ENCODE results near the gene OR1A1.
"Not testable (repeated sequence)": the region's sequence is repeated elsewhere in the genome, so short reads cannot be mapped to it uniquely, and the experiment has no call there.

OR1A1 gene

DNA sequence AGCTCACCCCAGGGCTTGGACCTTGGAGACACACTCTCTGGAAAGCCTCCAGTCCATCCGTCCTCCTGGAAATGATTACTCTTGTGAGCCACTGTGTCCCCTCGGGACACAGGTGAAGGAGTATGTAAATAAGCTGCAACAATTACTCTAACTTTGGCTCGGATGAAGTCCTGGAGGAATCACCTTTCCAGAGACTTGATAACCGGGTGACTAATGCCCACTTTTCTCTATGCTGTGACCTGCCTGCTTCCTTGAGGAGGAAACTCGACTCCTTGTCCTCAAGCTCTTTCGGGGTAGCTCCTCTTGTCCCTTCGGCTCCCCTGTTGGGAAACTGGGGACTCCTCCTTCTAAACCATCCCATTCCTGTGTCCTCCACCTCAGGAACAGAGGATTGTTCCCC, at the start of gene OR1A1:
Gene OR1A1, plus strand, starts transcription at position 301 of the 400 bp plus-strand sequence. CDS start 7,954 bp downstream, outside the sequence.
- DNase-seq (ENCODE audit: low spot score) = no peak

DNA sequence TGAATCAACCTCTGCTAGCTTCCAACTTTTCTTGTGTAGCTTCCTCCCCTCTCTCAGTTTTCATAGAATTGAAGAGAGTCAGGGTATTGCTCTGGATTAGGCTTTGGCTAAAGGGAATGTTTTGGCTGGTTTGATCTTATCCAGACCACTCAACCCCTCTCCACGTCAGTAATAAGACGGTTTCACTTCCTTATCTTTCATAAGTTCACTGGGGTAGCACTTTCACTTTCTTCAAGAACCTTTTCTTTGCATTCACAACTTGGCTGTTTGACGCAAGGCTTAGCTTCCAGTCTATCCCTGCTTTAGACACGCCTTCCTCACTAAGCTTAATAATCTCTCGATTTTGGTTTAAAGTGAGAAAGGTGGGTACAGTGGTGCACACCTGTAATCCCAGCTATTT, 39.9 kb upstream of the OR1A1 start:
- DNase-seq (ENCODE audit: low spot score) = no peak

DNA sequence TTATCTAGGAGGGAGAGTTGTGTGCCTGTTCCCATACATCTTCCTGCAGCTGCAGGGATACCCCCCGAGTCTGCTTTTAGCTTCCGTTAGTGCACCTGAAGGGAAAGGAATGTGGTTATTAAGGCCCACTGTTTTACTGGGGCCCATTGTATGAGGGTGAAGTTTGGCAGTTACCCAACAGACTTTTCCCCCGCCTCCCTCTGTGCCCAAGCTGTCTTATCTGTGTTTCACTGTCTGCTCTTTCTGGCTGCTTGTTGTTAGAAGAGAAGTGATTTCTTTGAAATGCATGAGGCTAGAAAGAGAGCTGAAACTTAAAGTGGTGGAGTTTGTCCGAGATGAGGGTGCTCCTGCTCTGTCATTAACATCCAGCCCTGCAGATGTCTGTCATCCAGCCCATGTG, 17.5 kb upstream of the OR1A1 start:
- no peak for DNase-seq (ENCODE audit: low spot score)

DNA sequence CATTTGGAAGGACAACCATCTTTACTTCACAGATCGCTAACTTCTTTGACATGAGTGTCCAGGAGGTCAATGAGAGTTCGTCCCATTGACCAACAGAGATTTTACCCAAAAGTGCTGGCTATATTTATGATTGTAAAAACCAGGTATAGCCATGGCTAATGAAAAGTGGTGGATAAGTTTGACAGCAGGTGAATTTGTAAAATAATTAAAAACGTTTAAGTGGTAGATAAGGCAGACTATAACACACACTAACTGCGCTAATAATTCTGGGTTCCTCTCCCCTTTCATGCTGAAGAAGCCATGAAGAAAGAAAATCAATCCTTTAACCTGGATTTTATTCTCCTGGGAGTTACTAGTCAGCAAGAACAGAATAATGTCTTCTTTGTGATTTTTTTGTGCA, 10.2 kb upstream of the OR1A1 start, which contains the start of gene OR1A2:
Gene OR1A2, plus strand, starts transcription at position 301 of the 400 bp plus-strand sequence. Its CDS starts 0 bp downstream, at position 301.
- DNase-seq (ENCODE audit: low spot score) = no peak

DNA sequence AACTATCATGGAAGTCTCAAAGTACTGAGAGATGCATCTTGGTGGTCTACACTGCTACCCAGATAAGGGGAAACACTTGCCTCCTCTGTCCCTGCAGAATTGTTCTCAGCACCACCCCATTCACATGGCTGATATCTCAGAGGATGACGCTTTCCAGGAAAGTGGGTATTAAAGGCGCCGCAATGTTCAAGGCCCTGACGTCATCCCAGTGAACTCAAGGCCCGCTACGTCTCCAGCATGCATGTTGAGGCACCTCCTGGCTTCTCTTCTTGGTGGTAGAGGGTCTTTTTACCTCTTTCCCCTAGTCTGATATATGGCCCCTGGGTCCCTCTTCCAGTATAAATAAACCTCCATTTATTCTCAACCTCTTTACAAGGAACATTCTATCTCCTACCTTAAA, 1.0 kb downstream of the OR1A1 start:
- DNase-seq (ENCODE audit: low spot score) = no peak

GRCh38 chr17:3213001-3213400, 5.5 kb downstream of the OR1A1 start:
- DNase-seq (ENCODE audit: low spot score) = no peak

DNA sequence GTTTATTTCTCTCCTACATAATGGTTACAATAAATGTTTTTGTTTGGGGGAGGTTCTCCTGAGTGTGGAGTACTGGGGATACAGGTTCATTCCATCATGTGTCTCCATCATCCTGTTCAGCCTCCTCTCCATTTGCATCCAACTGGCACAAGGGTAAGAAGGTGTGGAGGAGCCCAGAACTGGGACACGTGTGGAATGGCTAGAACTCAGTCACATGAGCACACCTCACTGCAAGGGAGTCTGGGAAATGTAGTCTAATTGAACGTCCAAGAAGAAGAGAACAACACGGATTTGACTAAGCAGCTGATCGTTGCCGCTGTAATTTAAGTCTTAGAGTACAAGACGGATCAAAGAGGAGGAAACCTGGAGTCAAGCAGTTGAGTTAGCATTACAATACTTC, 6.1 kb downstream of the OR1A1 start:
- DNase-seq (ENCODE audit: low spot score) = no peak

DNA sequence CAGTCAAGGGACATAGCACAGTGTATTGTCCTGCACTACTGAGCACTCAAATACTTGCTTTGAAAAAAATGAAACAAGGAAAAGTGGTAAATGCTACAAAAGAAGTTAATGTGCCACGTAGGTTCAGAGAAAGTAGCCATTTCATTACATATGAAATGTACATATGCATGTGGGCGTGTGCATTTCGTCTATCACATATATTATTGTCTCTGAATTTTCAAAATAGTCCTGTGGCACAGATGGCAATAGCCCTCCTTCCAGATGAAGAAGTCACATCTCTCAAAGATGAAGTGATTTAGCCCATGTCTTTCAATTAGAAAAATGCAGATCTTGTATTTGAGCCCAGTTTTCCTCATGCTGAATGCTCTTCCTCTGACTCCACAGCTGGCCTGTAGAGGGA, 12.5 kb downstream of the OR1A1 start:
- DNase-seq (ENCODE audit: low spot score) = not testable (repeated sequence)

DNA sequence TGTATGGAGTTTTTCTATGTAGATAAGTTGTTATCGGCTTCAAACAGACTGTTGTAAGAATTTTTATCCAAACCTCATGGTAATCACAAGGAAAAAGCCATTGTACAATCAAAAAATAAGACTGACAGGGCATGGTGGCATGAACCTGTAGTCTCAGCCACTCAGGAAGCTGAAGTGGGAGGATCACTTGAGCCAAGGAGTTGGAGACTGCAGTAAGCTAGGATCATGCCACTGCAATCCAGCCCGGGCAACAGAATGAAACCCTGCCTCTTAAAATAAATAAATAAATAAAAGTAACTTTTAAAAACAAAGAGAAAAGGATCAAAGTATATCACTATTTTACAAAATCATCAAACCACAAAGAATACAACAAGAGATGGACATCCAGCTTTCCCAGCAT, 14.4 kb downstream of the OR1A1 start:
- no peak for DNase-seq (ENCODE audit: low spot score)

DNA sequence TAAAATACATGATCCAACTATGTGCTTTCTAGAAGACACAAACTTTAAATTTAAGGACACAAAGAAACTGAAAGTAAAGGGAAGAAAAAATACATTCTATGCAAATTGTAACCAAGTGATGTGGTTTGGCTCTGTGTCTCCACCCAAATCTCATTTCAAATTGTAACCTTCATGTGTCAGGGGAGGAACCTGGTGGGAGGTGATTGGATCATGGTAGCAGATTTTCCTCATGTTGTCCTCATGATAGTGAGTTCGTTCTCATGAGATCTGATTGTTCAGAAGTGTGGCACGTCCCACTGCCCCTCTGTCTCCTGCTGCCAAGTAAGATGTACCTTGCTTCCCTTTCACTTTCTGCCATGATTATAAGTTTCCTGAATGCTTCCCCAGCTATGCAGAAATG, 15.0 kb downstream of the OR1A1 start:
- no peak for DNase-seq (ENCODE audit: low spot score)

GRCh38 chr17:3224721-3225352, 17.4 kb downstream of the OR1A1 start:
- DNase-seq (ENCODE audit: low spot score) = not testable (repeated sequence)

GRCh38 chr17:3232300-3232699, 24.8 kb downstream of the OR1A1 start:
- DNase-seq (ENCODE audit: low spot score) = not testable (repeated sequence)

DNA sequence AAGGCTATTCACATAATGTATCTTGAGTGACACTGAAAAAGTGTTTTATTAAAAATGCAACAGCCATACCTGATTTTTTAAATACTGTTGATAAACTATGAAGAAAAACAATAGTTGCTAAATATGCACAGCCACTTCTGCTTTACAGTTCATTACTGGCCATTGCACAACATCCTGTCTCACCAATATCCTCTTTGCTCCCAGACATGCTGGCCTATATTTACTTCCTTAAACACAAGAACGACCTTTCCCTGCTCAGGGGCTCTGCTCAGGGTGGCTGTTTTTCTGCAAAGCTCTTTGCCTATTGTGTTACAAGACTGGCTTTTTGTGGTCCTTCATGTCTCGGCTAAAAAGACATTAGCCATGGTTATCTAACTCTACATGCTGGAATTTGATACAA, 31.2 kb downstream of the OR1A1 start:
- DNase-seq (ENCODE audit: low spot score) = not testable (repeated sequence)

- DNase-seq (ENCODE audit: low spot score) = not testable (repeated sequence)
These were observed 33.6 kb downstream of the OR1A1 start for GRCh38 chr17:3241044-3241443.

GRCh38 chr17:3244841-3245240, 37.4 kb downstream of the OR1A1 start:
- not testable (repeated sequence) for DNase-seq (ENCODE audit: low spot score)

- DNase-seq (ENCODE audit: low spot score) = not testable (repeated sequence)
These were observed 41.5 kb downstream of the OR1A1 start for GRCh38 chr17:3249013-3249412.

- no peak for DNase-seq (ENCODE audit: low spot score)
These were observed 49.1 kb downstream of the OR1A1 start for GRCh38 chr17:3256575-3256974.

GRCh38 chr17:3260163-3260562, 52.7 kb downstream of the OR1A1 start:
- DNase-seq (ENCODE audit: low spot score) = no peak

DNA sequence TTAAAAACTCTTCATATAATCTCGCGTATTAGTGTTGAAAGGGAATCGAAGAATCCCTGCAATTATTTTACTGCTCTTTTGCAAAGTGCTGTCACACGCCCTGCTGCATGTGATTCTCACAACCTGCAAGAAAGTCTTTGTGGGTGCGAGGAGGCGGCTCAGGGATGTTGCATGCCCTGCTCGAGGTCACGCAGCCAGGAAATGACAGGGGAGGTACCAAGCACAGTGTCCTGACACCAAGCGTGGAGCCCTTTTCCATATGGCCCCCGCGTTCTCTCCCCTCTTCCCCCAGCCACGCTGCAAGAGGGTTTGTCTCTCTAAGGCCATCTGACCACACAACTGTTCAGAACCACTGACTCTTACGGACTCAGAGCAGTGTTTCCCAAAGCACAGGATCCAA, 53.1 kb downstream of the OR1A1 start:
- DNase-seq (ENCODE audit: low spot score) = no peak
